Lower leg skin (tissue), 4 donors: ENCODE data around the gene PSKH1. TPM values are rescaled to one million over a fixed set of nuclear protein-coding genes. Genes with fewer than 3 reads are reported as not detected.

Experiments
- DNase-seq, 2 donors: peaks; one replicate each; pipeline ENCODE4 v3.0.0-alpha.2; 2019; ENCODE audit warnings: low spot score in 2 of 2
- H3K4me3 ChIP-seq: fragments of 200-600 bp; sonication (generic); 2 replicates; pipeline ENCODE4 v1.5.1; 2017; ENCODE audit warnings: mild to moderate bottlenecking, low read depth; ENCODE audit not compliant: poor library complexity, severe bottlenecking
- POLR2A ChIP-seq, 2 donors: fragments of 450-650 bp; IDR thresholded peaks; one replicate each; pipeline ENCODE4 v1.6.1; 2016 to 2017; ENCODE audit warnings: antibody characterized with exemption in 2 of 2, mild to moderate bottlenecking in 1 of 2, moderate library complexity in 1 of 2
- WGBS, 2 donors: methylation state at CpG; one replicate each; pipeline ENCODE4 v1.1.5; 2018; 5-methylcytosine and 5-hydroxymethylcytosine counted together
- intact Hi-C: fragments of 100-400 bp; cut with DNase I; formaldehyde crosslinking; loops from one replicate; pipeline ENCODE4 v1.15.0; 2023; ENCODE audit warnings: low total_unique reads
- total RNA-seq, 4 donors: library from RNA; depleted of rRNA; stranded (reverse); fragments of >200 nt; gene quantifications; one replicate each; pipeline ENCODE4 v1.1.0, GENCODE V29; 2016
- TF ChIP-seq, protein P1 (sequence below), 3 donors: fragments of 450-650 bp; IDR thresholded peaks; one replicate each; pipeline ENCODE4 v1.5.1; 2016; ENCODE audit warnings: antibody characterized with exemption in 3 of 3, mild to moderate bottlenecking in 3 of 3, moderate library complexity in 2 of 3

PSKH1 gene
- total RNA-seq, 4 donors from 2014 or later = 11.1 to 17.9 (median 14.4) TPM

DNA sequence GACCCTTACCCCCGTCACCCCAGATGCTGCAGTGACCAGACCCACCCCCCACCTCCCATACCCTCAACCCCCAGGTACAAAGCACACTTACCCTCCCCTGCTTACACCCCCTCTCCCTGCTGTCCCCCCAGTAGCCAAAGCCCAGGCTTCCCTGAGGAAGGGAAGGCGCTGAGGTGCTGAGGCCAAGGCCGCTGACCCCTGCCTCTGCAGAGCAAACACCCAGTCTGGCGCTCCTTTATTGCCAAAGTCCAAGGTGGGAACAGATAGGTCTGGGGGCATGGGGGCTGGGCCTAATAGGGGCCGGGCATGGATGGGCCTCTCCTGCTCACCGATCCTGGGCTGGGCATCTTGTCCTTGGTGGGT lies 50.2 kb downstream of the PSKH1 start:
- WGBS, 2 donors = 87 to 89% methylated on average over 6 of the region's 6 CpGs
- no peak overlapping the region for H3K4me3 ChIP-seq
- DNase-seq = no peak
- intact Hi-C loops = no loop called here
- no peak for TF ChIP-seq POLR2A (IDR thresholded peaks at IDR 0.05)
- TF ChIP-seq, protein P1, sequence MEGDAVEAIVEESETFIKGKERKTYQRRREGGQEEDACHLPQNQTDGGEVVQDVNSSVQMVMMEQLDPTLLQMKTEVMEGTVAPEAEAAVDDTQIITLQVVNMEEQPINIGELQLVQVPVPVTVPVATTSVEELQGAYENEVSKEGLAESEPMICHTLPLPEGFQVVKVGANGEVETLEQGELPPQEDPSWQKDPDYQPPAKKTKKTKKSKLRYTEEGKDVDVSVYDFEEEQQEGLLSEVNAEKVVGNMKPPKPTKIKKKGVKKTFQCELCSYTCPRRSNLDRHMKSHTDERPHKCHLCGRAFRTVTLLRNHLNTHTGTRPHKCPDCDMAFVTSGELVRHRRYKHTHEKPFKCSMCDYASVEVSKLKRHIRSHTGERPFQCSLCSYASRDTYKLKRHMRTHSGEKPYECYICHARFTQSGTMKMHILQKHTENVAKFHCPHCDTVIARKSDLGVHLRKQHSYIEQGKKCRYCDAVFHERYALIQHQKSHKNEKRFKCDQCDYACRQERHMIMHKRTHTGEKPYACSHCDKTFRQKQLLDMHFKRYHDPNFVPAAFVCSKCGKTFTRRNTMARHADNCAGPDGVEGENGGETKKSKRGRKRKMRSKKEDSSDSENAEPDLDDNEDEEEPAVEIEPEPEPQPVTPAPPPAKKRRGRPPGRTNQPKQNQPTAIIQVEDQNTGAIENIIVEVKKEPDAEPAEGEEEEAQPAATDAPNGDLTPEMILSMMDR (IDR thresholded peaks at IDR 0.05) = no peak

DNA sequence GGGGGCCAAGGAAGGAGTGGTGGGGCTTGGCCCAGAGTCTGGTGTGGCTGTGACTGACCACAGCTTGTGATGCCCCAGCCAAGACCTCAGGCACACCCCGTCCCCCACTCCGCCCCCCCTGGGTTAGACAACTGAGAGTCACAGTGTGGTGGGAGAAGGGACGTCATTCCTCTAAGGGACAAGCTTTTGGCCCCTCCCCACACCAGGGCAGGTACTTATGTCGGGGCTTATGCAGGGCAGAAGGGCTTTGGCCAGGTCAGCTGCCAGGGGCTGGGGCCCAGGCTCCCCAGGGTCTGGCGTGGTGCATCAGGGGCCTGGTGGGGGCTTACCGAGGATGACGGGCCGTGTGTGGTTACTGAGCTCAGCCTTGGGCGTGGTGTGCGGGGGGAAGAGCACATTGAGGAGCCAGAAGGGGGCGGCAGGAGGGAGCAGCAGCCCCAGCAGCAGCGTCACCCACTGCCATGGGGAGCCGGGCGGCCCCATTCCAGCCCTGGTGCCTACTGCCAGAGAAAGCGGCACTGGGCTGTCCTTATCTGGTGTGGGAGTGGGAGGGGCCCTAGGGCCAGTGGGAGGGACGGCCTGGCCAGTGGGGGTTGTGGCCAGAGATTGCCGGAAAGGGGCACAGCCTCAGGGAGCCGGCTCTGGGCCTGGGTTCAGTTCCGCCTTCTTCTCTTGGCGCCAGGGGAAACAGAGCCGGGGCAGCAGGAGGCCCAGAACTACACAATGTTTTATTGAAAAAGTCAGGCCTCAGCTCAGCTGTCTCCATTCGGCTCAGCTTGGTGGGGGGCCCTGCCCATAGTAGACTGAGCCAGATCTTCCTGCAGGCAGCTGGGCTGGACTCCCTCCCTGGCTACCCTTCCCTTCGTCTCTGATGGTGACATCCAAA lies 50.8 kb downstream of the PSKH1 start, which contains the start of gene LCAT:
LCAT (minus strand) TSS at position 502 of the 886 bp plus-strand sequence; CDS start at position 483, 19 bp downstream.
- DNase-seq = no peak
- intact Hi-C loops = no loop called here
- H3K4me3 ChIP-seq = no peak within 1 kb of the TSS
- 56 to 65% methylated on average over 18 of the region's 23 CpGs for WGBS, 2 donors
- TF ChIP-seq, protein P1 (IDR thresholded peaks at IDR 0.05) = no peak
- TF ChIP-seq POLR2A (IDR thresholded peaks at IDR 0.05) = no peak

DNA sequence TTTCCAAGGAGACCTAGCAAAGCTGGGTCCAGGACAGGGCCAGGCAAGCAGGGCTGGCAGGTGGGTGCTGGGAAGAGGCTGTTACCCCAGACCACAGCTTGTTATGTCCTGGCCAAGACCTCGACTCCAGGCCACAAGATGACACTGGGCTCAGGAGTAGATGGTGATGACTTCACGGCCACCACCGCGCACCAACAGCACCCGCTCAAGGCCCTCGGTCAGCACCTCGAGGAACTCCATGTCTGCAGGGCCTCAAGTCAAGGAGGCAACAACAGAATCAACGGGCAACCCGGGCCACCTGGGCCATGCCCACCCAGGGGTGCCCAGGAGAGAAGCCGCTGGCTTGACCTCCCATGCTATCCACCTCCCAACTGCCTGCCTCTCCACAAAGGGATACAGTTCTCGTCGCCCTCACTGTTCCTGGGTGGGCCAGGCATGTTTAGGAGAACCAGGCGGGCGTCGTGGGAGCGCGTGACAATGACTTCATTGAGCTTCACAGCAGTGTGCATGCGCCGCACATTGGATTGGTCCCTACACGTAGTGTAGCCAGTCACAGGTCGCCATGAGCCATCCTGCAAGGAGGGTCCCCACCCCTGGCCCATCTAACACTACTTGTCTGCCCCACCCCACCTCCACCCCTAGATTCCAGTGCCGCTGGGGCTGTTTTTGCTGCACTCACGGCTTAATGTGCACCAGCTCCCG lies 51.8 kb downstream of the PSKH1 start:
- intact Hi-C loops = no loop called here
- DNase-seq = no peak
- H3K4me3 ChIP-seq = no peak overlapping the region
- no peak for TF ChIP-seq POLR2A (IDR thresholded peaks at IDR 0.05)
- TF ChIP-seq, protein P1 (IDR thresholded peaks at IDR 0.05) = no peak
- 83 to 90% methylated on average over 16 to 19 of the region's 24 CpGs for WGBS, 2 donors

DNA sequence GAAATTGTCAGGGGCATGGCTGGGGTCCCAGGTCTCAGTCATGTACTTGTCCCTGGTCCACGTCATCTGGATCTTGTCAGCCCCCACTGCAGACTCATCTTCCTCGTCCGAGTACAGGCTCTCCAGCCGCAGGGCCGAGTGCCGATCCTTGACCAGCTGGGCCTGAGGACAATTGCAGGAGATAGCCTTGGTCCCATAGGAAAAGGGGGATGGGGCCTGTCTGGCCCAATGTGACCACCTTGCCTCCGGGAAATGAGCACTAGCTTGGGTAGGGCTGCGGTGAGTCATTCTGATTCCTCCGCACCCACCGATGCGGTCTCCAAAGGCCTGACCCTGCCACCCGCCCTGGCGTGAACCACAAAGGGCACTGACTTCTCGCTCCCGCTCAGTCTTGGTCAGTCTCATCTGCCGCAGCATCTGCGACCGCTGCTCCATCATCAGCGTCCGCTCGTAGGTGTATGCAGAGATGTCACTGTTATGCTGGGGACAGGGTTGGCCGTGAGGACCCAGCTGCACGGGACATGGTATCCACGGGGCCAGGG lies 52.4 kb downstream of the PSKH1 start:
- intact Hi-C loops = no loop called here
- 83 to 85% methylated on average over 24 of the region's 24 CpGs for WGBS, 2 donors
- DNase-seq = no peak
- TF ChIP-seq, protein P1 (IDR thresholded peaks at IDR 0.05) = no peak
- no peak for TF ChIP-seq POLR2A (IDR thresholded peaks at IDR 0.05)
- no peak overlapping the region for H3K4me3 ChIP-seq

DNA sequence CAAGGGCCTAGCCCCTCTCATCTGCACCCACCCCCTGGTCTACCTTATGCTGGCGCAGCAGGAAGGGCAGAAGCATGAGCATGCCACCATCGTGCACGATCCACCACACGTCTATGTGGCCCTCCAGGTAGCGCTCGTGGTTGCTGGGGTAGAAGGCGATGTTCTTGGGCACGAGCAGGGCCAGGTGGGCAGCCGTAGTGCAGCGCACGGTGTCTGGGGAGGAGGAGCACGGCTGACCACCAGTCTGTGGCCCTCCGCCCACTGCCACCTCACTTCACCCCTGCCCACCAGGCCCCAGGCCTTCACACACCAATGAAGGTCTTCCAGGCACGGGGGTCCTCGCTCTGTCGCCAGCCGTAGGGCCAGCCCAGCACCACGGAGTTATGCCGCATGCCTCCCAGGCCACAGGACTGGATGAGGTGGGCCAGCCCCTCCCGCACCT lies 53.1 kb downstream of the PSKH1 start:
- WGBS, 2 donors = 92 to 94% methylated on average over 19 to 20 of the region's 20 CpGs
- DNase-seq = no peak
- TF ChIP-seq, protein P1 (IDR thresholded peaks at IDR 0.05) = no peak
- no peak for TF ChIP-seq POLR2A (IDR thresholded peaks at IDR 0.05)
- intact Hi-C loops = no loop called here
- no peak overlapping the region for H3K4me3 ChIP-seq
